ENCODE measurements around the gene INPP4A. TPM values are rescaled to one million over a fixed set of nuclear protein-coding genes. Genes with fewer than 3 reads are reported as not detected.

Gene INPP4A
- polyA plus RNA-seq, 1 of the 3 experiments (the other 2 are of a cell fraction), result 15.0 TPM

DNA sequence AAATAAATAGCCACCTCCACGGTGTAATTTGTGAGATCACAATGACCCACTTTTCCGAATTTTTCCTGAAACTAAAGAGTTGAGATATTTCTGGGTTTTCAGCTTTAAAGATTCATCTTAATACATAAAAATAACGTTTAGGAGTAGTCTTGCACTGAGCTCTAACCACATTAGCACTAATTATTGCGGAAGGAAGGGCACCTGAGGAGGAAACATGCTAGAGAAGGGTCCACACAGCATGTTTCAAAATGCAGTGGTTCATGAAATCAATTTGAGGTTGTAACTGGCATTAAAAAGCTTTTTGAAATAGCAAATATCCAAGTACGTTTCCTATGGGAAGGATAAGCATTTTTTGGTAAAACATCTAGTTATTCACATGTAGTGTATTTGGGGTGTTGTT is 8.4 kb downstream of the INPP4A start:
- ChIA-PET POLR2A (no interaction called here), CTCF (interaction anchor here (1.1 kb wide), 1 partner anchor 17 kb away, joined by 3 read pairs; no protein-coding TSS in a partner anchor)
- 88% methylated on average over 5 of the region's 5 CpGs for WGBS (ENCODE audit: low lambda C conversion rate)
- Histone ChIP-seq H3K4me2 (no peak overlapping the region), H3K79me2 (ENCODE audit: insufficient read depth) (peaks cover 49% of the 10 kb centered on the region), H3K9me2 (no peaks in the 10 kb centered on the region), H3K36me3 (replicated peaks in 1 of 2; ENCODE audit: control insufficient read depth in 1 of 2, insufficient read depth in 2 of 2, low read length in 1 of 2) (peaks cover 0 to 5% of the 10 kb centered on the region in 2 experiments), H3K27me3 (ENCODE audit: insufficient read depth) (no peaks in the 10 kb centered on the region), H3F3A (replicated peaks; ENCODE audit: insufficient read depth) (peaks cover 5% of the 10 kb centered on the region), H3K27ac (ENCODE audit: low read depth in 2 of 2, low read length in 1 of 2) (no peak overlapping the region), H2AFZ (ENCODE audit: low read depth) (no peak overlapping the region), H4K20me1 (ENCODE audit: insufficient read depth) (peaks cover 22% of the 10 kb centered on the region; the same call in 1 of the 2 replicates), H3K4me1 (ENCODE audit: control insufficient read depth in 1 of 2, insufficient read depth in 2 of 2, low read depth in 1 of 2, low read length in 1 of 2) (peaks cover 8 to 28% of the 10 kb centered on the region in 2 experiments; a peak in 2 of 4 replicates), H3K9ac (no peak overlapping the region), H3K9me3 (no peaks in the 10 kb centered on the region), H3K4me3 (ENCODE audit: low read depth in 2 of 2, low read length in 1 of 2) (no peak overlapping the region)
- DNase-seq, result no peak
- TF ChIP-seq MEF2A (IDR thresholded peaks at IDR 0.05; ENCODE audit: borderline replicate concordance, low read depth), result no peak
- no peak for TF ChIP-seq TEAD4 (IDR thresholded peaks at IDR 0.05; ENCODE audit: borderline replicate concordance, insufficient read depth)
- TF ChIP-seq RFX5 (IDR thresholded peaks at IDR 0.05; ENCODE audit: low read length), result no peak
- TF ChIP-seq, protein P1, sequence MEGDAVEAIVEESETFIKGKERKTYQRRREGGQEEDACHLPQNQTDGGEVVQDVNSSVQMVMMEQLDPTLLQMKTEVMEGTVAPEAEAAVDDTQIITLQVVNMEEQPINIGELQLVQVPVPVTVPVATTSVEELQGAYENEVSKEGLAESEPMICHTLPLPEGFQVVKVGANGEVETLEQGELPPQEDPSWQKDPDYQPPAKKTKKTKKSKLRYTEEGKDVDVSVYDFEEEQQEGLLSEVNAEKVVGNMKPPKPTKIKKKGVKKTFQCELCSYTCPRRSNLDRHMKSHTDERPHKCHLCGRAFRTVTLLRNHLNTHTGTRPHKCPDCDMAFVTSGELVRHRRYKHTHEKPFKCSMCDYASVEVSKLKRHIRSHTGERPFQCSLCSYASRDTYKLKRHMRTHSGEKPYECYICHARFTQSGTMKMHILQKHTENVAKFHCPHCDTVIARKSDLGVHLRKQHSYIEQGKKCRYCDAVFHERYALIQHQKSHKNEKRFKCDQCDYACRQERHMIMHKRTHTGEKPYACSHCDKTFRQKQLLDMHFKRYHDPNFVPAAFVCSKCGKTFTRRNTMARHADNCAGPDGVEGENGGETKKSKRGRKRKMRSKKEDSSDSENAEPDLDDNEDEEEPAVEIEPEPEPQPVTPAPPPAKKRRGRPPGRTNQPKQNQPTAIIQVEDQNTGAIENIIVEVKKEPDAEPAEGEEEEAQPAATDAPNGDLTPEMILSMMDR (IDR thresholded peaks at IDR 0.05), result no peak

GRCh38 chr2:98453531-98453930 is 8.9 kb downstream of the INPP4A start:
- Histone ChIP-seq H4K20me1 (ENCODE audit: insufficient read depth) (peaks cover 22% of the 10 kb centered on the region; the same call in 1 of the 2 replicates), H3K4me2 (no peak overlapping the region), H3K9me2 (no peaks in the 10 kb centered on the region), H3K4me1 (ENCODE audit: control insufficient read depth in 1 of 2, insufficient read depth in 2 of 2, low read depth in 1 of 2, low read length in 1 of 2) (peaks cover 8 to 28% of the 10 kb centered on the region in 2 experiments; a peak in 2 of 4 replicates), H3K9me3 (no peaks in the 10 kb centered on the region), H3K79me2 (ENCODE audit: insufficient read depth) (peaks cover 47% of the 10 kb centered on the region), H3K4me3 (ENCODE audit: low read depth in 2 of 2, low read length in 1 of 2) (no peak overlapping the region), H2AFZ (ENCODE audit: low read depth) (no peak overlapping the region), H3F3A (replicated peaks; ENCODE audit: insufficient read depth) (peaks cover 5% of the 10 kb centered on the region), H3K36me3 (replicated peaks in 1 of 2; ENCODE audit: control insufficient read depth in 1 of 2, insufficient read depth in 2 of 2, low read length in 1 of 2) (peaks cover 0 to 5% of the 10 kb centered on the region in 2 experiments), H3K27ac (ENCODE audit: low read depth in 2 of 2, low read length in 1 of 2) (no peak overlapping the region), H3K9ac (no peak overlapping the region), H3K27me3 (ENCODE audit: insufficient read depth) (no peaks in the 10 kb centered on the region)
- DNase-seq, result no peak
- WGBS (ENCODE audit: low lambda C conversion rate), result 96% methylated on average over 7 of the region's 9 CpGs
- ChIA-PET CTCF (no interaction called here), POLR2A (no interaction called here)
- no peak for TF ChIP-seq ZBTB33 (IDR thresholded peaks at IDR 0.05; ENCODE audit: borderline replicate concordance, low read depth)
- no peak for TF ChIP-seq NRF1 (IDR thresholded peaks at IDR 0.05; ENCODE audit: low read depth, low read length)
- no peak for TF ChIP-seq EP300 (IDR thresholded peaks at IDR 0.05; ENCODE audit: borderline replicate concordance in 1 of 2, low read depth in 1 of 2, low read length in 1 of 2)
- no peak for TF ChIP-seq MXI1 (IDR thresholded peaks at IDR 0.05; ENCODE audit: low read depth, low read length)
- no peak for TF ChIP-seq RAD21 (IDR thresholded peaks at IDR 0.05; ENCODE audit: low read length)
- TF ChIP-seq RXRA (IDR thresholded peaks at IDR 0.05; ENCODE audit: borderline replicate concordance, low read depth), result no peak
- TF ChIP-seq, protein P2, sequence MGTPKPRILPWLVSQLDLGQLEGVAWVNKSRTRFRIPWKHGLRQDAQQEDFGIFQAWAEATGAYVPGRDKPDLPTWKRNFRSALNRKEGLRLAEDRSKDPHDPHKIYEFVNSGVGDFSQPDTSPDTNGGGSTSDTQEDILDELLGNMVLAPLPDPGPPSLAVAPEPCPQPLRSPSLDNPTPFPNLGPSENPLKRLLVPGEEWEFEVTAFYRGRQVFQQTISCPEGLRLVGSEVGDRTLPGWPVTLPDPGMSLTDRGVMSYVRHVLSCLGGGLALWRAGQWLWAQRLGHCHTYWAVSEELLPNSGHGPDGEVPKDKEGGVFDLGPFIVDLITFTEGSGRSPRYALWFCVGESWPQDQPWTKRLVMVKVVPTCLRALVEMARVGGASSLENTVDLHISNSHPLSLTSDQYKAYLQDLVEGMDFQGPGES (IDR thresholded peaks at IDR 0.05; ENCODE audit: low read depth, low read length), result no peak

Data from SK-N-SH (cell line).